PFSK-1 (cell line): ENCODE measurements around the gene MRPL18.

Experiments
- POLR2AphosphoS5 ChIP-seq: IDR thresholded peaks from 2 replicates; pipeline ENCODE4 v1.6.1; 2012; ENCODE audit warnings: low read depth, mild to moderate bottlenecking, control low read depth, low read length, moderate library complexity
- TAF1 ChIP-seq: IDR thresholded peaks from 2 replicates; pipeline ENCODE4 v1.6.1; 2012; ENCODE audit warnings: low read length, control low read depth, borderline replicate concordance; ENCODE audit not compliant: insufficient read depth

GRCh38 chr6:159766906-159767305 is 23.4 kb upstream of the MRPL18 start:
- TF ChIP-seq POLR2AphosphoS5, result no peak
- TF ChIP-seq TAF1, result no peak
